IMR-90 (cell line): ENCODE data around the gene CHST8. TPM values are rescaled to one million over a fixed set of nuclear protein-coding genes. Genes with fewer than 3 reads are reported as not detected.

ENCODE experiments used
- ATAC-seq: fragments of 200-7000 bp; cut with Tn5 transposase; 2 replicates; pipeline ENCODE4 v1.9.1; 2020; ENCODE audit warnings: low read depth, mild to moderate bottlenecking, moderate library complexity
- BruUV-seq: library from RNA; stranded (reverse); fragments of 400-500 nt; replicated peaks from 2 replicates; lab custom pipeline; 2021; lab: Mats Ljungman, UMichigan
- CTCF ChIA-PET: fragments of 300-600 bp; formaldehyde crosslinking; extraction: SDS; loops from one replicate; lab custom pipeline; 2021; ENCODE audit warnings: antibody characterized with exemption; lab: Yijun Ruan, JAX
- POLR2A ChIA-PET: fragments of 300-600 bp; sonication (Branson Sonifier 250); formaldehyde crosslinking; loops from one replicate; lab custom pipeline; 2022; ENCODE audit warnings: antibody characterized with exemption; ENCODE audit not compliant: unreplicated experiment; lab: Charles Lee
- DNase-seq: peaks from one replicate; pipeline ENCODE4 v3.0.0; 2013
- H2AFZ ChIP-seq: replicated peaks from 2 replicates; pipeline ENCODE3; 2013; ENCODE audit warnings: low read length, mild to moderate bottlenecking; ENCODE audit not compliant: poor library complexity
- H2AK5ac ChIP-seq: 2 replicates; pipeline ENCODE4 v1.6.1; 2013; ENCODE audit warnings: low read depth, low read length, inconsistent platforms
- H2AK9ac ChIP-seq: replicated peaks from 2 replicates; pipeline ENCODE3; 2013; ENCODE audit warnings: mild to moderate bottlenecking, low read depth, low read length, moderate library complexity; ENCODE audit not compliant: poor library complexity
- H2BK120ac ChIP-seq: 2 replicates; pipeline ENCODE4 v1.6.1; 2013; ENCODE audit warnings: low read depth, low read length, inconsistent platforms
- H2BK15ac ChIP-seq: 3 replicates; pipeline ENCODE4 v1.6.1; 2013; ENCODE audit warnings: low read depth, low read length, inconsistent platforms
- H2BK20ac ChIP-seq: 2 replicates; pipeline ENCODE4 v1.6.1; 2013; ENCODE audit warnings: low read depth, mild to moderate bottlenecking, inconsistent platforms, low read length, moderate library complexity
- H2BK5ac ChIP-seq: 2 replicates; pipeline ENCODE4 v1.6.1; 2013; ENCODE audit warnings: mild to moderate bottlenecking, low read depth, low read length, inconsistent platforms; ENCODE audit not compliant: poor library complexity, severe bottlenecking
- H3K14ac ChIP-seq: replicated peaks from 2 replicates; pipeline ENCODE4 v1.6.1; 2013; ENCODE audit warnings: low read depth, low read length, inconsistent platforms
- H3K18ac ChIP-seq: 2 replicates; pipeline ENCODE4 v1.6.1; 2013; ENCODE audit warnings: low read depth, low read length, control low read depth
- H3K23ac ChIP-seq: 2 replicates; pipeline ENCODE4 v1.6.1; 2013; ENCODE audit warnings: low read depth, low read length, inconsistent platforms
- H3K27ac ChIP-seq: 2 replicates; pipeline ENCODE4 v1.5.1; 2013; ENCODE audit warnings: mild to moderate bottlenecking, control low read depth, low read length; ENCODE audit not compliant: insufficient read depth
- H3K27me3 ChIP-seq: 2 replicates; pipeline ENCODE4 v1.6.1; 2013; ENCODE audit warnings: low read length; ENCODE audit not compliant: control insufficient read depth, insufficient read depth
- H3K36me3 ChIP-seq: 2 replicates; pipeline ENCODE4 v1.6.1; 2013; ENCODE audit warnings: low read length, mixed read lengths; ENCODE audit not compliant: control insufficient read depth, insufficient read depth
- H3K4ac ChIP-seq: 2 replicates; pipeline ENCODE4 v1.6.1; 2013; ENCODE audit warnings: low read depth, low read length, inconsistent platforms
- H3K4me1 ChIP-seq: 2 replicates; pipeline ENCODE4 v1.6.1; 2013; ENCODE audit warnings: low read length, mixed read lengths; ENCODE audit not compliant: control insufficient read depth, insufficient read depth
- H3K4me2 ChIP-seq: 2 replicates; pipeline ENCODE4 v1.6.1; 2013; ENCODE audit warnings: low read depth, mild to moderate bottlenecking, control low read depth, low read length, moderate library complexity
- H3K4me3 ChIP-seq: 2 replicates; pipeline ENCODE4 v1.5.1; 2013; ENCODE audit warnings: low read depth, mild to moderate bottlenecking, control low read depth, low read length, moderate library complexity; ENCODE audit not compliant: insufficient read depth
- H3K56ac ChIP-seq: 2 replicates; pipeline ENCODE4 v1.6.1; 2013; ENCODE audit warnings: low read length, inconsistent platforms; ENCODE audit not compliant: insufficient read depth; ENCODE audit errors: extremely low read depth
- H3K79me1 ChIP-seq, 2 experiments: 2 replicates each; pipeline ENCODE4 v1.6.1; 2013; ENCODE audit warnings: low read length in 2 of 2, inconsistent platforms in 1 of 2, low read depth in 1 of 2
- H3K9ac ChIP-seq: 2 replicates; pipeline ENCODE4 v1.6.1; 2013; ENCODE audit warnings: low read depth, low read length, control low read depth
- H3K9me1 ChIP-seq: 2 replicates; pipeline ENCODE4 v1.6.1; 2013; ENCODE audit warnings: low read length, inconsistent platforms; ENCODE audit not compliant: insufficient read depth
- H3K9me3 ChIP-seq: 2 replicates; pipeline ENCODE4 v1.6.1; 2013; ENCODE audit warnings: low read length; ENCODE audit not compliant: control insufficient read depth, insufficient read depth
- H4K20me1 ChIP-seq: 2 replicates; pipeline ENCODE4 v1.6.1; 2013; ENCODE audit warnings: low read length, inconsistent platforms; ENCODE audit not compliant: insufficient read depth
- H4K5ac ChIP-seq: 2 replicates; pipeline ENCODE4 v1.6.1; 2013; ENCODE audit warnings: mild to moderate bottlenecking, low read depth, low read length, control low read depth
- H4K8ac ChIP-seq, 2 experiments: 2 replicates each; pipeline ENCODE4 v1.6.1; 2013; ENCODE audit warnings: low read depth in 2 of 2, low read length in 2 of 2, control low read depth in 1 of 2, inconsistent platforms in 1 of 2
- H4K91ac ChIP-seq: 2 replicates; pipeline ENCODE4 v1.6.1; 2013; ENCODE audit warnings: low read depth, low read length, inconsistent platforms; ENCODE audit not compliant: insufficient read depth
- POLR2A ChIP-seq: IDR thresholded peaks from 2 replicates; pipeline ENCODE4 v1.6.1; 2012; ENCODE audit warnings: mild to moderate bottlenecking, low read depth, low read length
- RAD21 ChIP-seq: IDR thresholded peaks from 2 replicates; pipeline ENCODE4 v1.6.1; 2012; ENCODE audit warnings: low read length, improper control_type of control experiment
- WGBS, 2 experiments: methylation state at CpG; one replicate each; pipeline versions ENCODE4 v1.1.5 to v1.1.7; 2013; ENCODE audit warnings: missing lambda C conversion rate in 2 of 2; ENCODE audit not compliant: insufficient read length in 1 of 2; ENCODE audit errors: extremely low coverage in 2 of 2; 5-methylcytosine and 5-hydroxymethylcytosine counted together
- dilution Hi-C: fragments of 300-500 bp; cut with HindIII; formaldehyde crosslinking; loops from one replicate; pipeline ENCODE4 v1.14.3; 2018; ENCODE audit warnings: low sequenced_read_pairs; ENCODE audit not compliant: unreplicated experiment
- in situ Hi-C: fragments of 300-500 bp; cut with MboI; formaldehyde crosslinking; loops from 3 replicates; pipeline ENCODE4 v1.14.3; 2019; ENCODE audit warnings: low sequenced_read_pairs, inconsistent platforms, mixed read lengths
- intact Hi-C: fragments of 100-400 bp; cut with micrococcal nuclease; formaldehyde crosslinking; loops from 2 replicates; pipeline ENCODE4 v1.10.0; 2022
- polyA plus RNA-seq, 3 experiments: library from polyadenylated mRNA; depleted of rRNA; stranded (reverse); fragments of >200 nt; gene quantifications; 2 replicates each; pipeline ENCODE4 v1.2.3, GENCODE V29; 2012; ENCODE audit warnings: low replicate concordance in 1 of 3
- total RNA-seq: library from RNA; depleted of rRNA; stranded (reverse); fragments of >200 nt; gene quantifications from 2 replicates; pipeline ENCODE4 v1.2.3, GENCODE V29; 2012

Gene CHST8
- total and polyA plus RNA-seq, 2 of the 4 experiments (the other 2 are of a cell fraction) = not detected

GRCh38 chr19:33736787-33737186, 115.0 kb downstream of the CHST8 start:
- no peak overlapping the region for H2BK15ac ChIP-seq
- no peak overlapping the region for H3K18ac ChIP-seq
- no peak overlapping the region for H3K4ac ChIP-seq
- H3K36me3 ChIP-seq = no peaks in the 10 kb centered on the region
- no peak overlapping the region for H4K5ac ChIP-seq
- no peaks in the 10 kb centered on the region for H3K9me3 ChIP-seq
- H2BK5ac ChIP-seq = no peak overlapping the region
- no peak overlapping the region for H2BK120ac ChIP-seq
- H2AK5ac ChIP-seq = no peak overlapping the region
- in situ Hi-C loops (no loop called here), intact Hi-C loops (no loop called here), dilution Hi-C loops (no loop called here)
- H3K9me1 ChIP-seq = no peaks in the 10 kb centered on the region
- no peaks in the 10 kb centered on the region for H3K4me1 ChIP-seq
- H3K56ac ChIP-seq = no peak overlapping the region
- POLR2A ChIA-PET = no interaction called here
- H2BK20ac ChIP-seq = no peak overlapping the region
- WGBS, 2 experiments = no CpG with 5 or more reads among the region's 3 CpGs
- no peaks in the 10 kb centered on the region for H4K20me1 ChIP-seq
- CTCF ChIA-PET = no interaction called here
- H3K4me2 ChIP-seq = no peak overlapping the region
- no peak for DNase-seq
- H3K9ac ChIP-seq = no peak overlapping the region
- no peak overlapping the region for H2AK9ac ChIP-seq
- H3K23ac ChIP-seq = no peak overlapping the region
- no peak overlapping the region for H3K27ac ChIP-seq
- no peak overlapping the region for H4K8ac ChIP-seq
- no peak overlapping the region for H4K91ac ChIP-seq
- H2AFZ ChIP-seq = no peak overlapping the region
- no TSS peak for BruUV-seq
- no peak for ATAC-seq
- TF ChIP-seq POLR2A = no peak
- TF ChIP-seq RAD21 = no peak
- no peaks in the 10 kb centered on the region for H3K27me3 ChIP-seq
- no peak overlapping the region for H3K4me3 ChIP-seq
- no peaks in the 10 kb centered on the region for H3K79me1 ChIP-seq
- no peak overlapping the region for H3K14ac ChIP-seq
